Mesothelial cell of epicardium (in vitro differentiated cells): Measurements from ENCODE around the gene SLC12A7. TPM values are rescaled to one million over a fixed set of nuclear protein-coding genes. Genes with fewer than 3 reads are reported as not detected.

Experiments used
- DNase-seq, 2 experiments: peaks; one replicate each; pipeline ENCODE4 v3.0.0; 2021; ENCODE audit warnings: low spot score in 2 of 2; ENCODE audit not compliant: unreplicated experiment in 2 of 2
- H3K27ac Mint-ChIP-seq: 2 replicates; pipeline ENCODE4 v1.8.0; 2021; ENCODE audit warnings: mixed read lengths
- H3K27me3 Mint-ChIP-seq: 2 replicates; pipeline ENCODE4 v1.8.0; 2021; ENCODE audit warnings: low read depth, mixed read lengths
- H3K36me3 Mint-ChIP-seq: 2 replicates; pipeline ENCODE4 v1.8.0; 2021; ENCODE audit warnings: mixed read lengths
- H3K4me1 Mint-ChIP-seq: 2 replicates; pipeline ENCODE4 v1.8.0; 2021; ENCODE audit warnings: mixed read lengths
- H3K4me3 Mint-ChIP-seq: 2 replicates; pipeline ENCODE4 v1.8.0; 2021; ENCODE audit warnings: mild to moderate bottlenecking, moderate library complexity, mixed read lengths
- H3K9me3 Mint-ChIP-seq: 2 replicates; pipeline ENCODE4 v1.8.0; 2021; ENCODE audit warnings: mixed read lengths
- total RNA-seq: library from RNA; stranded (reverse); gene quantifications from 3 replicates; pipeline ENCODE4 v1.2.1, GENCODE V29; 2021
- TF ChIP-seq, protein P1 (sequence below): fragments of 200-600 bp; sonication (generic); IDR thresholded peaks from one replicate; pipeline ENCODE4 v1.5.0; 2021; ENCODE audit warnings: antibody characterized with exemption; ENCODE audit not compliant: unreplicated experiment

The SLC12A7 gene
- total RNA-seq, 1 donor from 2014 or later: 34.9 TPM

DNA sequence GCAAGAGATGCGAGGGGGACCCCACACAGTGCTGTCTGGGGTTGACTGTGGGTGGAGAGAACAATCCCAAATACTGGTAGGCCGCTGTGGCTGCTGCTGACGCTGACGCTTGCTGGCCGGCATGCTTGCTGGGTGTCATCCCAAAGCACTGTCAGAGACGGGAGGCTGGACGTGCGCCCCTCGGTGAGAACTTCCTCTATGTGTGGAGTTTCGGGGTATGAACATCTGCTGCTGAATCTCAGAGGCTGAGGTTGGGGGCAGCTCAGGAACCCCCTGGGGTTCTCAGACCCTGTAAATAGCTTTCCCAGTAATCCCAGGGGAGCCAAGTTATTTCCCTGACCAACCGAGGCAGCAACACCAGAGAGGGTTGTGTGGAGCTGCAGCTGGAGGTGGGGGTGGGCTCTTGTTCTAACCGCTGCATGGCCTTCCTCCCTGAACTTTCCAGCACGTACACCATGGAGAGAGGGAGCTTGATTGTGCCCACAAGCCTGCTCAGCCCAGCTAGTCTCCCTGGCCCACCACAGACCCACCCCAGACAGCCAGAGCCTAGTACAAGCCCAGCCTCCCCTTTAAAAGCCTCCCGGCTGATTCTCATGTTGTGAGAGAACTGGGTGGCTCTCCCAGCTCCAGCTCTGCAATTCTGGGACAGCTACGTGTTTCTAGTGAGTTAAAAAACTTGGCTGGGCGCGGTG, 21.8 kb upstream of the SLC12A7 start:
- no peak for DNase-seq
- TF ChIP-seq, protein P1, sequence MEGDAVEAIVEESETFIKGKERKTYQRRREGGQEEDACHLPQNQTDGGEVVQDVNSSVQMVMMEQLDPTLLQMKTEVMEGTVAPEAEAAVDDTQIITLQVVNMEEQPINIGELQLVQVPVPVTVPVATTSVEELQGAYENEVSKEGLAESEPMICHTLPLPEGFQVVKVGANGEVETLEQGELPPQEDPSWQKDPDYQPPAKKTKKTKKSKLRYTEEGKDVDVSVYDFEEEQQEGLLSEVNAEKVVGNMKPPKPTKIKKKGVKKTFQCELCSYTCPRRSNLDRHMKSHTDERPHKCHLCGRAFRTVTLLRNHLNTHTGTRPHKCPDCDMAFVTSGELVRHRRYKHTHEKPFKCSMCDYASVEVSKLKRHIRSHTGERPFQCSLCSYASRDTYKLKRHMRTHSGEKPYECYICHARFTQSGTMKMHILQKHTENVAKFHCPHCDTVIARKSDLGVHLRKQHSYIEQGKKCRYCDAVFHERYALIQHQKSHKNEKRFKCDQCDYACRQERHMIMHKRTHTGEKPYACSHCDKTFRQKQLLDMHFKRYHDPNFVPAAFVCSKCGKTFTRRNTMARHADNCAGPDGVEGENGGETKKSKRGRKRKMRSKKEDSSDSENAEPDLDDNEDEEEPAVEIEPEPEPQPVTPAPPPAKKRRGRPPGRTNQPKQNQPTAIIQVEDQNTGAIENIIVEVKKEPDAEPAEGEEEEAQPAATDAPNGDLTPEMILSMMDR: no peak
- Mint-ChIP-seq H3K4me3 (no peak overlapping the region), H3K36me3 (no peaks in the 10 kb centered on the region), H3K27me3 (peaks cover 35% of the 10 kb centered on the region), H3K9me3 (no peaks in the 10 kb centered on the region), H3K27ac (no peak overlapping the region), H3K4me1 (peaks cover 6% of the 10 kb centered on the region)

DNA sequence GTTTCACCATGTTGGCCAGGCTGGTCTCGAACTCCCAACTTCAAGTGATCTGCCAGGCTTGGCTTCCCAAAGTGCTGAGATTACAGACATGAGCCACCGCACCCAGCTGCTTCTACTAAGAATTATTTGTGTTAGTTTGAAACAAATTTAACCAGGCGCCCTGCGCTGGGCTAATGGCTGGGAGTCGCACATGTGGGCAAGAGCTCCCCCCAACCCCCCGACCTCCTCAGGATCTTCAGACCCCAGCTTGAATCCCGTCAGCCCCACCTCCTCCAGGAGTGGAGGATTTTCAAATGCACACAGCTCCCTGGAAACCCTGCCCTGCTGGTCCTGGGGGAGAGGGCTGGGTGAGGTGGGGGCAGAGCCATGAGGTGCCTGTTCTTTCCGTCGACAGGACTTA, 21.2 kb upstream of the SLC12A7 start:
- Mint-ChIP-seq H3K4me1 (peaks cover 9% of the 10 kb centered on the region), H3K27me3 (peaks cover 35% of the 10 kb centered on the region), H3K36me3 (no peaks in the 10 kb centered on the region), H3K27ac (no peak overlapping the region), H3K4me3 (no peak overlapping the region), H3K9me3 (no peaks in the 10 kb centered on the region)
- TF ChIP-seq, protein P1: no peak
- DNase-seq: no peak

GRCh38 chr5:1132570-1132969, 20.7 kb upstream of the SLC12A7 start:
- H3K4me3 Mint-ChIP-seq: no peak overlapping the region
- no peaks in the 10 kb centered on the region for H3K36me3 Mint-ChIP-seq
- no peaks in the 10 kb centered on the region for H3K9me3 Mint-ChIP-seq
- peaks cover 12% of the 10 kb centered on the region for H3K4me1 Mint-ChIP-seq
- no peak overlapping the region for H3K27ac Mint-ChIP-seq
- TF ChIP-seq, protein P1: no peak
- peaks cover 39% of the 10 kb centered on the region for H3K27me3 Mint-ChIP-seq
- no peak for DNase-seq

- DNase-seq: no peak
- H3K27me3 Mint-ChIP-seq: peaks cover 35% of the 10 kb centered on the region
Measured at GRCh38 chr5:1131726-1132125, 19.9 kb upstream of the SLC12A7 start.

DNA sequence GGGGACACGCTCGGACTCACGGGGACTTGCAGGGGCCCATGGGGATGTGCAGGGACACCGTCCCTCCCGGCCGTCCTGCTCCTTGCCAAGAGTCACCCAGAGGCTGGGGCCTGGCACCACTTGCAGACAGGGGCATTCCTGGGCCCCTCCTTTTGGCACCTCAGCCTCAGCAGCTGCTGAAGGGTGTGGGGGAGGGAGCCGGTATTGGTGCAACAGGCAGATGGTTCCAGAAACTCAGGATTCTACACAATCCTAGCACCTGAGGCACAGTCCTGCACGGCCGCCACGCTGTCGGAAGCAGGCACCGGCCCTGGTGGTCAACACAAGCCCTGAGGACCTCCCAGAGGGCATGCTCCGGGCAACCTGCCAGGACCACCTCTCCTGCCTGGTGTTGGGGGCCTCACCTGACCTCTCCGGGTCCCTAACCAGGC, 19.3 kb upstream of the SLC12A7 start:
- Mint-ChIP-seq H3K4me1 (peaks cover 20% of the 10 kb centered on the region), H3K36me3 (no peaks in the 10 kb centered on the region)

More at GRCh38 chr5:1131726-1132125, 19.9 kb upstream of the SLC12A7 start:
- Mint-ChIP-seq H3K4me3 (no peak overlapping the region), H3K36me3 (no peaks in the 10 kb centered on the region), H3K9me3 (no peaks in the 10 kb centered on the region), H3K27ac (no peak overlapping the region), H3K4me1 (peaks cover 17% of the 10 kb centered on the region)
- TF ChIP-seq, protein P1: no peak

More for the DNA sequence above, 19.3 kb upstream of the SLC12A7 start:
- no peak for DNase-seq
- no peak overlapping the region for H3K4me3 Mint-ChIP-seq
- H3K27me3 Mint-ChIP-seq: peaks cover 33% of the 10 kb centered on the region
- H3K9me3 Mint-ChIP-seq: no peaks in the 10 kb centered on the region
- H3K27ac Mint-ChIP-seq: no peak overlapping the region
- TF ChIP-seq, protein P1: no peak
